HG03159 (cell line): Measurements from ENCODE around the gene ANXA5.
A peak's percentile ranks its signal among the peaks of the same experiment; 100 is the strongest.
"Not testable (repeated sequence)": the region's sequence is repeated elsewhere in the genome, so short reads cannot be mapped to it uniquely, and the experiment has no call there.

ENCODE experiments used
- ATAC-seq: cut with Tn5 transposase; IDR thresholded peaks from one replicate; pipeline ENCODE4 v1.9.1; 2021; ENCODE audit warnings: mild to moderate bottlenecking, moderate library complexity; ENCODE audit not compliant: unreplicated experiment

Gene ANXA5

GRCh38 chr4:121679951-121680350 is 16.8 kb downstream of the ANXA5 start:
- no peak for ATAC-seq

- no peak for ATAC-seq
Observed at GRCh38 chr4:121679267-121679666, 17.5 kb downstream of the ANXA5 start.

GRCh38 chr4:121677524-121677923 is 19.3 kb downstream of the ANXA5 start:
- no peak for ATAC-seq

GRCh38 chr4:121676345-121677075 is 20.3 kb downstream of the ANXA5 start:
- no peak for ATAC-seq

- no peak for ATAC-seq
Observed at GRCh38 chr4:121675715-121676114, 21.1 kb downstream of the ANXA5 start.

GRCh38 chr4:121674696-121675095 is 22.1 kb downstream of the ANXA5 start:
- ATAC-seq, result no peak

- no peak for ATAC-seq
Observed at GRCh38 chr4:121674191-121674590, 22.6 kb downstream of the ANXA5 start.

GRCh38 chr4:121669163-121669550 is 27.6 kb downstream of the ANXA5 start:
- ATAC-seq, result no peak

- no peak for ATAC-seq
Observed at GRCh38 chr4:121668368-121669162, 28.2 kb downstream of the ANXA5 start.

- no peak for ATAC-seq
Observed at GRCh38 chr4:121666091-121666679, 30.6 kb downstream of the ANXA5 start.

GRCh38 chr4:121665371-121665770 is 31.4 kb downstream of the ANXA5 start:
- ATAC-seq, result no peak

- no peak for ATAC-seq
Observed at GRCh38 chr4:121662225-121662624, 34.6 kb downstream of the ANXA5 start.

GRCh38 chr4:121660175-121660933 is 36.4 kb downstream of the ANXA5 start:
- ATAC-seq, result not testable (repeated sequence)

- ATAC-seq, result no peak
Observed at GRCh38 chr4:121658125-121658524, 38.7 kb downstream of the ANXA5 start.

- peak; percentile 48 for ATAC-seq
Observed at GRCh38 chr4:121656269-121656641, 40.5 kb downstream of the ANXA5 start.

GRCh38 chr4:121655320-121656268 is 41.2 kb downstream of the ANXA5 start:
- no peak for ATAC-seq

- ATAC-seq, result peak; percentile 96
Observed at GRCh38 chr4:121654738-121655137, 42.0 kb downstream of the ANXA5 start.

- no peak for ATAC-seq
Observed at GRCh38 chr4:121653986-121654385, 42.8 kb downstream of the ANXA5 start.

- no peak for ATAC-seq
Observed at GRCh38 chr4:121653214-121653613, 43.6 kb downstream of the ANXA5 start.

- no peak for ATAC-seq
Observed at GRCh38 chr4:121651597-121651996, 45.2 kb downstream of the ANXA5 start.
